Bronchial epithelial cell (primary cell): Measurements from ENCODE around the gene GPX2. TPM values are rescaled to one million over a fixed set of nuclear protein-coding genes. Genes with fewer than 3 reads are reported as not detected.

Experiments used
- DNase-seq: peaks from one replicate; pipeline ENCODE4 v3.0.0-alpha.2; 2010; ENCODE audit warnings: low read depth
- FAIRE-seq: peaks from 2 replicates; lab custom pipeline; 2011; peaks lifted over from hg19 to GRCh38; lab: Jason Lieb, UNC
- H3K27me3 ChIP-seq: 2 replicates; pipeline ENCODE4 v1.5.1; 2011; ENCODE audit warnings: low read length; ENCODE audit not compliant: control insufficient read depth, insufficient read depth
- H3K36me3 ChIP-seq: 2 replicates; pipeline ENCODE4 v1.5.1; 2011; ENCODE audit warnings: low read length; ENCODE audit not compliant: control insufficient read depth, insufficient read depth
- H3K4me3 ChIP-seq: 2 replicates; pipeline ENCODE4 v1.5.1; 2011; ENCODE audit warnings: mild to moderate bottlenecking, low read depth, low read length, control low read depth
- total RNA-seq: library from RNA; depleted of rRNA; stranded (reverse); fragments of >200 nt; gene quantifications from 2 replicates; pipeline ENCODE4 v1.2.1, GENCODE V29; 2014
- TF ChIP-seq, protein P1 (sequence below): IDR thresholded peaks from 2 replicates; pipeline ENCODE4 v1.5.1; 2011; ENCODE audit warnings: mild to moderate bottlenecking, moderate library complexity, low read length, control low read depth, inconsistent platforms; ENCODE audit not compliant: insufficient read depth, severe bottlenecking

The GPX2 gene
- total RNA-seq, 1 donor from 2014 or later, result 1.3 TPM

DNA sequence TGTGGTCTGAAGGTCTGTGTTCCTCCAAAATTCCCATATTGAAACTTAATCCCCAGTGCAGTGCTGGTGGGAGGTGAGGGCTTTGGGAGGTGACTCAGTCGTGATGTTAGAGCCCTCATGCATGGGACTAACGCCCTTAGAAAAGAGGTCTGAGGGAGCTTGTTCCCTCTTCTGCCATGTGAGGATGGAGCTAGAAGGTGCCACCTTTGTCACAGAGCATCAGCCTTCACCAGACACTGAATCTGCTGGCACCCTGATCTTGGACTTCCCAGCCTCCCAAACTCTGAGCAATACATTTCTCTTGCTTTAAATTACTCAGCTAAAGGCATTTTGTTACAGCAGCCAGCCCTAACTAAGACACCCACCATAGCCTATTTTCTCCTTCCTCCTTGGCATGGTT is 15.7 kb upstream of the GPX2 start:
- H3K36me3 ChIP-seq, result peaks cover 1% of the 10 kb centered on the region
- H3K4me3 ChIP-seq, result no peak overlapping the region
- no peak for DNase-seq
- no peak for FAIRE-seq
- TF ChIP-seq, protein P1, sequence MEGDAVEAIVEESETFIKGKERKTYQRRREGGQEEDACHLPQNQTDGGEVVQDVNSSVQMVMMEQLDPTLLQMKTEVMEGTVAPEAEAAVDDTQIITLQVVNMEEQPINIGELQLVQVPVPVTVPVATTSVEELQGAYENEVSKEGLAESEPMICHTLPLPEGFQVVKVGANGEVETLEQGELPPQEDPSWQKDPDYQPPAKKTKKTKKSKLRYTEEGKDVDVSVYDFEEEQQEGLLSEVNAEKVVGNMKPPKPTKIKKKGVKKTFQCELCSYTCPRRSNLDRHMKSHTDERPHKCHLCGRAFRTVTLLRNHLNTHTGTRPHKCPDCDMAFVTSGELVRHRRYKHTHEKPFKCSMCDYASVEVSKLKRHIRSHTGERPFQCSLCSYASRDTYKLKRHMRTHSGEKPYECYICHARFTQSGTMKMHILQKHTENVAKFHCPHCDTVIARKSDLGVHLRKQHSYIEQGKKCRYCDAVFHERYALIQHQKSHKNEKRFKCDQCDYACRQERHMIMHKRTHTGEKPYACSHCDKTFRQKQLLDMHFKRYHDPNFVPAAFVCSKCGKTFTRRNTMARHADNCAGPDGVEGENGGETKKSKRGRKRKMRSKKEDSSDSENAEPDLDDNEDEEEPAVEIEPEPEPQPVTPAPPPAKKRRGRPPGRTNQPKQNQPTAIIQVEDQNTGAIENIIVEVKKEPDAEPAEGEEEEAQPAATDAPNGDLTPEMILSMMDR, result no peak
- no peaks in the 10 kb centered on the region for H3K27me3 ChIP-seq

DNA sequence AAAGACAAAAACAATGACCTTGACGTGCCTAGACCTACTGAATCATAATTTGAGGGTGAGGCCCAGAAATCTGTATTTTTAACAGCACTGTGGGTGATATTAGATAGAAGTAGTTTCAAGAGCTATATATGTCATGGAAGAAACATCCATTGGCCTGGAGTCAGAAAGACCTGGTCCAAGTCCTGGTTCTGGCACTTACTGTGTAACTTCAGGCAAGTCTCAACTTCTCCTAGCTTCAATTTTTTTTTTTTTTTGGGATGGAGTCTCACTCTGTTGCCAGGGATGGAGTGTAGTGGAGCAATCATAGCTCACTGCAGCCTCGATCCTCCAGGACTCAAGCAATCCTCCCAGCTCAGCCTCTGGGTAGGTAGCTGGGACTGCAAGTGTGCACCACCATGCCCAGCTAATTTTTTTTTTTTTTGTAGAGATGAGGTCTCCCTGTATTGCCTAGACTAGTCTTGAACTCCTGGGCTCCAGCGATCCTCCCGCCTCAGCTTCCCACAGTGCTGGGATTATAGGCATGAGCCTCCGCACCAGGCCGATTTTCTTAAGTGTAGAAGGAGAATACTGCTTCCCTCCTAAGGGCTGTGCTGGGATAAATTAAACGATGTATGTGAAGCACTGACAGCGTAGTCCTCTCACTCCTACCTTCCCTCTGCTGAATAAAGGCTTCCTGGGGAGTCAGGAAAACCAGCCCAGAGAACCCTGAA is 14.3 kb upstream of the GPX2 start:
- FAIRE-seq (no peak), DNase-seq (no peak)
- Histone ChIP-seq H3K4me3 (no peak overlapping the region), H3K36me3 (peaks cover 1% of the 10 kb centered on the region), H3K27me3 (no peaks in the 10 kb centered on the region)
- TF ChIP-seq, protein P1, result no peak

DNA sequence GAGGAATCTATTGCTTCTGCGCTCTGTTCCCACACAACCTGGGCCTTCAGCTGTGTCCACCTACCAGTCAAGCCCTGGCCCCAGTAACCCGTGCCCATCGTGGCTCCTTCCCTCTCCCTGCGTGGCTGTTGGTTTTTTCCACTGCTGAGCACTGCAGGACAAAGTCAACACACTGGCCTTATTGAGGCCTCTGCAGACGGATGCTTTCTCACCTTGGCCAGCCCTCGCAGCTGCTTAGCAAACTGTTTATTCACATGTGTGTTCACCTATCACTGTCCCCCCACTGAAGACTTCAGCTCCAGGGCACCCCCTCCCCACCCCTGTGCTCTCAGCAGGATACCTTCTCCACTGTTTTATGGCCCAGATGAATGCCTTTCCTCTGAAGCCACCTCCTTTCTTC is 12.8 kb upstream of the GPX2 start:
- DNase-seq (no peak), FAIRE-seq (no peak)
- peaks cover 1% of the 10 kb centered on the region for H3K36me3 ChIP-seq
- H3K4me3 ChIP-seq, result no peak overlapping the region
- TF ChIP-seq, protein P1, result no peak
- H3K27me3 ChIP-seq, result no peaks in the 10 kb centered on the region

GRCh38 chr14:64954491-64955240 is 12.1 kb upstream of the GPX2 start:
- FAIRE-seq (no peak), DNase-seq (no peak)
- H3K27me3 ChIP-seq, result no peaks in the 10 kb centered on the region
- no peak overlapping the region for H3K4me3 ChIP-seq
- H3K36me3 ChIP-seq, result peaks cover 1% of the 10 kb centered on the region
- TF ChIP-seq, protein P1, result no peak

- peaks cover 1% of the 10 kb centered on the region for H3K36me3 ChIP-seq
- DNase-seq, result no peak
- TF ChIP-seq, protein P1, result no peak
- no peak overlapping the region for H3K4me3 ChIP-seq
- FAIRE-seq, result peak; percentile 82
- H3K27me3 ChIP-seq, result no peaks in the 10 kb centered on the region
These were observed 11.1 kb upstream of the GPX2 start for GRCh38 chr14:64953661-64954060.

DNA sequence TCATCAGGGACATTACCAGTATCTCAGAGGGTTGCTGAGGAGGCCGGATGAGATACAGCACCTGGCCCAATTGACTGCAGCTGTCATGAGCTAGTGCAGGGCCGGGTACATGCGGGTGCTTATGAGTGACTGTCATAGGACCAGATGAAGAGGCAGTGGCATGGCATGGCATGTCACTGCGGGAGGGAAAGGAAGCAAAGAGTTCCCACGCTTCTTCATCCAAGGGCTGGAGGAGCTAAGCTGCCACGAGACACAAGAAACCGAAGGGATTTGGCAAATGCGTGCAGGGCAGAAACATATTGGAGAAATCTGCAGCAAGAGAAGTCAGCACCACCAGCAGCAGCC is 10.7 kb upstream of the GPX2 start:
- H3K36me3 ChIP-seq, result peaks cover 1% of the 10 kb centered on the region
- no peaks in the 10 kb centered on the region for H3K27me3 ChIP-seq
- TF ChIP-seq, protein P1, result no peak
- FAIRE-seq (no peak), DNase-seq (no peak)
- H3K4me3 ChIP-seq, result no peak overlapping the region
